GM08714 (cell line): Measurements from ENCODE around the gene NME8.

Experiments used
- H3K4me3 ChIP-seq: fragments of 200-500 bp; sonication (Bioruptor generic); 2 replicates; pipeline ENCODE4 v1.5.1; 2014; ENCODE audit warnings: mild to moderate bottlenecking, low read length, inconsistent platforms
- ZNF274 ChIP-seq: IDR thresholded peaks from 2 replicates; pipeline ENCODE4 v1.6.1; 2012; ENCODE audit warnings: mild to moderate bottlenecking, low read depth, low read length

The NME8 gene

DNA sequence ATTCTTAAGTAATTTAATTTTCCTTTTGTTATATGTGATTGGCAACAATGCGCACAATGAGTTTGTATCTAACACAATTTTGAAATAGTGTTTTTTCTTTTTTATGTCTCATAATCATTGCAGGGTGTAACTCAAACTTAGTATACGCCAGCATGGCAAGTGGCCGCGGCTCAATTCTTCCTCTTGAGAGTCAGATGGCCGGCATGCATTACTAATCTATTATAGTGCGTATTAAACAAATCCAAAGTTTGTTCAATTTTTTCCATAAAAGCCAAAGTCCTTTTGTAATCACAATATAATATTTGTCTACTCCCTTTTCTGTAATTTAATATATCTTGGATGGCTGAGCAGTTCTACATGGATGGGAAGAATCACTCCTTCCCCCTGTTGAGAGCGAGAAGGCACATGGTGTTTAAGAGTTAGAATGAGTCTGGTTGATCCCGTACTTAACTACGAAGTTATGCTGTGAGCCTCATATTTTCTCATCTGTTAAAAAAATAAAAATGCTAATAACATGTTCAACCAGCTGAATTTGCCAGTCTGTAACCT lies 84.7 kb downstream of the NME8 start:
- no peak for TF ChIP-seq ZNF274

GRCh38 chr7:37942934-37943610 lies 94.7 kb downstream of the NME8 start:
- H3K4me3 ChIP-seq: no peak overlapping the region
- TF ChIP-seq ZNF274: no peak

More for the DNA sequence above, 84.7 kb downstream of the NME8 start:
- no peak overlapping the region for H3K4me3 ChIP-seq

GRCh38 chr7:37943905-37944736 lies 95.7 kb downstream of the NME8 start:
- TF ChIP-seq ZNF274: no peak
- no peak overlapping the region for H3K4me3 ChIP-seq

DNA sequence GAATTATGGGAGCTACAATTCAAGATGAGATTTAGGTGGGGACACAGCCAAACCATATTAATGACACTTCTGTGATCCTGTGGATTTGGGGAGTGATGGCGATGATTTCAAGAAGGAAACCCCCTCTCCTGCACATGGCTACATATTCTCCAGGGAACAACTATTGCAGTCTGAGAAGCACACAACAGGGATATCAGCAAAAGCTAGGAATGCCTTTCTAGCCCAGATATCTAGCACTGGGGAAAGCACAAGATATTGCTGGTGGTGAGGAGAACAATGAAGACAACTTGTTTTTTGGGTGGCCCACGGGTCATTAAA lies 96.3 kb downstream of the NME8 start:
- TF ChIP-seq ZNF274: no peak
- no peak overlapping the region for H3K4me3 ChIP-seq

GRCh38 chr7:37945336-37945735 lies 96.9 kb downstream of the NME8 start:
- H3K4me3 ChIP-seq: no peak overlapping the region
- no peak for TF ChIP-seq ZNF274

DNA sequence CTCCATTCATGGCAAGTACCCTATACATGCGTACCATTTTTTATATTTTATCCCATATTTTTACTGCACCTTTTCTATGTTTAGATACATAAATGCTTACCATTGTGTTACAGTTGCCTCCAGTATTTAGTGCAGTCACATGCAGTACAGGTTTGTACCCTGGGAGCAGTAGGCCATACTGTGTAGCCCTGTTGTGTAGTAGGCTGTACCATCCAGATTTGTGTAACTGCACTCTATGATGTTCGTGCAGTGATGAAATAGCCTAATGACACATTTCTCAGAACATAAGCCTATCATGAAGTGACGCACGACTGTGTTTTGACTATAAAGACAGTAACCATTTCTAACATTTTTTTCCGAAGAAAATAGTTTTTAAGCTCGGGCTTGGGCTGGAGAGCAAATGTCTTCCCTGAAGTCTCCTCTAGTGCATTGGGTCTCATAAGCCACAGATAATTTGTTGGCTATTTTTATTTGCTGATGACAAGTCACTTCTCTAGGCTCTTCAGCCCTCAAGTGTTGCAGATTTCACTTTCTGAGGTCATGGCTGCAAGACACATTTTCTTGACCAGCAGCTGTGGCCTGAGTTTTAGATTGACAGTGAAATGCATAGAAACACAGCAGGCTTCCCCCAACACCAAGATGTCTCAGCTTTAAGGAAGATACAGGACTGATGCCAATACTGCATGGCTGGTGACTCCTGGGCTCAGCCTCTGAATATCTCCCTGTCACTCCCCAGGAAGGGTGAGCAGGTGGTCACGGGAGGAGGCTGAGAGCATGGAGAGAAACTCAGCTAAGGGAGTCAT lies 98.9 kb downstream of the NME8 start:
- no peak overlapping the region for H3K4me3 ChIP-seq
- no peak for TF ChIP-seq ZNF274

DNA sequence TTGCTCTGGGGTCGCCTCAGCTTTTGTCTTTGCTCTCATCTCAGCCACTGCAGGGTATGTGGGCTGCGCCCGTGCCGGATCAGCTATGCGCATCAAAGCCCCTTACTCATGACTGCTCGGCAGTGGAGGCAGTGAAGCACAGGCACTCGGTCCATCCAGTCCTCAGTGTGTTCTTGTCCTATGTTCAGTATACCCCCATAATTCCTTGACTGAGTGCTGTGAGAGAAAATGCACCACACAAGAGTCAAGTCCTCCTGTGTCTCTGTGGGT lies 99.5 kb downstream of the NME8 start:
- no peak overlapping the region for H3K4me3 ChIP-seq
- TF ChIP-seq ZNF274: no peak
